ENCODE data around the gene RPH3AL.
"Not testable (repeated sequence)": the region's sequence is repeated elsewhere in the genome, so short reads cannot be mapped to it uniquely, and the experiment has no call there.

RPH3AL gene

DNA sequence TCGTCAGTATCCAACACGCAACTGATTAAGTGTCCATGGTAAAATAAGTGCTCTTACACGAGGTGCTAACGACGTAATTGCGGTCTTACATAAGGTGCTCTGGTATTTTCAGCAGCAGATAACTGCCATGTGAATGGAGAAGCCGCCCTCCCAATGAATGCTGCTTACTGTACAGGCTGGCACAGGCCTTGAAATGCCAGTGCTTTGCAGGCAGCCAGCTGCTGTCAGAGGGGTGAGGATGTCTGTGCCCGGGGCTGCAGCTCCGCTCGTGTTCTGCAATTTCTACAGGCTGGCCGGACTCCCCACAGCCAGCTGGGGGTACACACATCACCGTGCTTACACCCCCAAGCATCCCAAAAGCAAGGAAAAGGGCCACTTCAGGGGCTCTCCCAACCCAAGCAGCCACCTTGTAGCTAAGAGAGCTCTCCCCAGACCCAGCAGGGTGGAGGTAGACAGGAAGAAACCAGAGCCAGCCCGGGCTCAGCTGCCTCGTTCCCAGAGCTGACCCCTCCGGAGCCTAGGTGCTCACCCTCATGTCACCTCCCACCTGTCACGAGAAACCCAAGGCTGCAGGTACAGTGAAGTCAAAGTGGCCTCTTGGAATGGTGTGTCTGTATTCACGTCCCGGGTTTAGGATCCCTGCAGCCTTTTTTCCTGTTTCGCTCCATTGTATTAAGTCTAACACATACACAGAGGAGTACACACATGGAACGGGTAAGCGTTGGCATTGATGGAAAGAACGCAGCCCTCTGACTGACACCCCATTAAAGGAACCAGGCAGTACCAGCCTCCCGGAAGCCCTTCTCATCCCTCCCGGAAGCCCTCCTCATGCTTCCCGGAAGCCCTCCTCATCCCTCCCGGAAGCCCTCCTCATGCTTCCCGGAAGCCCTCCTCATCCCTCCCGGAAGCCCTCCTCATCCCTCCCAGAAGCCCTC lies 27.2 kb upstream of the RPH3AL start:
- no peak for ATAC-seq
- DNase-seq = no peak

DNA sequence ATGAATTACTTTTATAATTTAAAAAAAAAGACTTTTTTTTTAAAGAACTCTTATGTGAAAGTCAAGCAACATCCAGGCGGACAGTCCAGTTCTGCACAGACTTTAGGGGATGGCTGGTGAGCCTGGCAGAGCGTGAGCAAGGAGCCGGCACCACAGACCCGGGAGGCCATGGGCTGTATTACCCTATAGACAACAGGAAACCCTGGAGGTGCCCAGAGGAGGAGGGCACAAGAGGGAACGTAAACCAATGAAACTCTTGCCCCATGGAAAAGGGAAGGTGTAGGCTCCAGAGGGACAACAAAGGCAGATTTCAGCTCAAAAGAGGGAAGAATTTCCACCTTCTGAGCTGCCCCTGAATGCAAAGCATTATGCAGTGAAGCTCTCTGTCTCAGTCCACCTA lies 25.5 kb upstream of the RPH3AL start:
- no peak for ATAC-seq
- DNase-seq = no peak

DNA sequence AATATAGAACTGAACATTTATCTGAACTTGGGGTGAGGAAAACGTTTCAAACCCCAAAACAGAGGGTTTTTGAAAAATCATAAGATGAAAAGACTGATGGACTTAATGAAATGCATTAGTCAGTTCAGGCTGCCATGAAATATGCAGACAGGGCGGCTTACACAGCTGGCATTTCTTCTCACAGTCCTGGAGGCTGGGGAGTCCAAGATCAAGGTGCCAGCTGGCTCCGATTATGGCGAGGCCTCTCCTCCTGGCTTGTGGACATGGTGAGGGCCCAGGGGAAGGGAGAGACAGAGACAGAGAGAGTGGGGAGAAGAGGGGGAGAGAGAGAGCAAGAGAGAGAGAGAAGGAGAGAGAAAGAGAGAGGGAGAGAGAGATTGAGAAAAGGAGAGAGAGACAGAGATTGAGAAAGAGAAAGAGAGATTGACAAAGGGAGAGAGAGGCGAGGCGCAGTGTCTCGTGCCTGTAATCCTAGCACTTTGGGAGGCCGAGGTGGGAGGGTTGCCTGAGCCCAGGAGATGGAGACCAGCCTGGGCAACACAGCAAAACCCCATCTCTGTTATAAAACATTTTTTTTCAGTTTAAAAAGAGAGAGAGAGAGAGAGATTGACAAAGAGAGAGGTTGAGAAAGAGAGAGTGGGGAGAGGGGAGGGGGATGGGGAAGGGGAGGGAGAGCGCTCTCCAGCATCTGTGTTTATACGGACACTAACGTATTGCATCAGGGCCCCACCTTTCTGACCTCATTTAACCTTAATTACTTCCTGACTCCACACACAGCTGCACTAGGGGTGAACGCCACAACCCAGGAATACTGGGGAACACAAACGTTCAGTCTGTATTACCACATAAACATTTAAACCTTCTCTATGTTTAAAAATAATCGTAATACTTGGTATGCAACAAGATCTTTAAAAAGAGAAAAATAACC lies 24.6 kb upstream of the RPH3AL start:
- ATAC-seq (no peak), DNase-seq (no peak)

DNA sequence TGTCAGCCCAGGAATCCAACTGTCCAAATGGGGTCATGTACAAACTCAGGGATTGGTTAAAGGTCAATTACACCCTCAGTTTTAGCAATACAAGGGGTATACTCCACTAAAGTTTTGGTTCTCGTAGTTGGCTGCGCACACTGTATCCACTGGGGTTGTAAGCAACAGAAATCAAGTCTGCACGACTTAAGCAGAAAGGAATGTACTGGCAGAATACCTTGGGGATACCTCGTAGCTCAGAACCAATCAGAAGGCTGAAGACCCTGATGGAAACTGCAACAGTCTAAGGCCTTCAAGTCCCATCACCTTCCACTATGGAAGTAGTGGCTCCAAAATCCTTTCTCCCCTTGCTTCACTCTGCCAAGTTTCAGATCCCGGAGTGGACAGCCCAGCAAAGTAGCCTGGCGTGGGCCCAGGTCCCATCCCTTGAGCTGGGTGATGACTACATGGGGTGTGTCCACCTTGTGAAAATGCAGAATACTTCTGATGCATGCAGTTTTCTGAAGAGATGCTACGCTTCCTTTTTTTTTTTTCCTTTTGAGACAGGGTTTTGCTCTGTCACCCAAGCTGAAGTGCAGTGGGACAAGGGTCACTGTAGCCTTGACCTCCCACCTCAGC lies 21.1 kb upstream of the RPH3AL start:
- no peak for ATAC-seq
- no peak for DNase-seq

DNA sequence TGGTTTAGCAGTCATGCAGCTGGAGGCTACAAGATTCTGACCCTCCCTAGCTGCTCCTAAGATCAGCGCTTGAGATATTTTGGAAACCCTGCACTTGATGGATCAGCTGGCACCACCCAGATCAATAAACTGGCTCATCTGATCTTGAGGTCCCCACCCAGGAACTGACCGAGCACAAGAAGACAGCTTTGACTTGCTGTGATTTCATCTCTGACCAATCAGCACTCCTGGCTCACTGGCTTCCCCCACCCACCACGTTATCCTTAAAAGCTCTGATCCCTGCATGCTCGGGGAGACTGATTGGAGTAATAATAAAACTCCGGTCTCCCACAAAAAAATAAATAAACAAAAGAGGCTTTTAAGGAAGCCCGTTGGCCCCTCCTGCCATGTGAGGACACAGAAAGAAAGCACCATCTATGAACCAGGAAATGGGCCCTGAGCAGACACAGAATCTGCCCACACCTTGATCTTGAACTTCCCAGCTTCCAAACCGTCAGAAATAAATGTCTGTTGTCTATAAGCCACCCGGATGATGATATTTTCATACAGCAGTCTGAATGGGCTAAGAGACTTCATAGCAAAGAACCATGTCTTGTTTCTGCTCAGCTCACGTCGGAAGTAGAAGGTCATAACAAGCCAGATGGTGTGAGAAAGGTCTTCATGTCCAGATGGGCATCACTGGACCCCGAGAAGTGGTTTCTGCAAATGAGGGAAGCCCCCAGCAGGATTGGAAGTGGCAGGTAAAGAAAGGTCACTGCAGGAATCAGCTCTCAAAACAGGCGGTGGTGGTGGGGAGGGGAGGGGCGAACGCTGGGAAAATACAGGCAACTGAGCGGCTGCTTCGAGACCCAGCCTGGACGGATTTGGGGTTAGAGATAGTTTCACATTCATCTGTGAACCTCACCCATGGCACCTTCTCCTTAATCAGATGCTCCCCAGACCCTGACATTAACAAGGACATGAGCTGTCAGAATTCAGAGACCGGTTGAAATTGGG lies 19.8 kb upstream of the RPH3AL start:
- DNase-seq = no peak
- no peak for ATAC-seq

DNA sequence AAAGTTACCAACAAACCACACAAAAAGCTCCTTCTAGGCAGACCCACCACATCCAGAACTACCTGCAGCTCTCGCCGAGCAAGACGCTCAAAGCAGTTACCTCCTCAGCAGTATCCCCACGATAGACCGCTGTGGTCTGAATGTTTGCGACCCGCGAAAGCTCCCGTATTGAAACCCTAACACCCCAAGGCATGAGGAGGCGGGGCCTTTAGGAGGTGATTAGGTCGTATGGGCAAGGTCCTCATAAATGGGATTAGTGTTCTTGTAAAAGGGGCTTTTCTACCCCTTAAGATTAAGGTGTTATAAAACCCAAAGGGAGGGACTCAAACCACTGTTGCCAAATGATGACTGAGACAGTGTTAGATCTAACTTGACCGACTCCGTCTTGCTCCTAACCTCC lies 19.0 kb upstream of the RPH3AL start:
- ATAC-seq = no peak
- DNase-seq = no peak

DNA sequence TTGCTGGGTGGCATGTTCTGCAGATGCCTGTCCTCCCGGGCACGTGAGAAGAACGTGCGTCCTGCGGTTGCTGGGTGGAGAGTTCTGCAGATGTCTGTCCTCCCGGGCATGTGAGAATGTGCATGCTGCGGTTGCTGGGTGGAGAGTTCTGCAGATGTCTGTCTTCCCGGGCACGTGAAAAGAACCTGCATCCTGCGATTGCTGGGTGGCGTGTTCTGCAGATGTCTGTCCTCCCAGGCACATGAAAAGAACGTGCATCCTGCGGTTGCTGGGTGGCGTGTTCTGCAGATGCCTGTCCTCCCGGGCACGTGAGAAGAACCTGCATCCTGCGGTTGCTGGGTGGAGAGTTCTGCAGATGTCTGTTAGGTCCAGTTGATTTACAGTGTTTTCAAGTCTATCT lies 15.0 kb upstream of the RPH3AL start:
- not testable (repeated sequence) for DNase-seq

DNA sequence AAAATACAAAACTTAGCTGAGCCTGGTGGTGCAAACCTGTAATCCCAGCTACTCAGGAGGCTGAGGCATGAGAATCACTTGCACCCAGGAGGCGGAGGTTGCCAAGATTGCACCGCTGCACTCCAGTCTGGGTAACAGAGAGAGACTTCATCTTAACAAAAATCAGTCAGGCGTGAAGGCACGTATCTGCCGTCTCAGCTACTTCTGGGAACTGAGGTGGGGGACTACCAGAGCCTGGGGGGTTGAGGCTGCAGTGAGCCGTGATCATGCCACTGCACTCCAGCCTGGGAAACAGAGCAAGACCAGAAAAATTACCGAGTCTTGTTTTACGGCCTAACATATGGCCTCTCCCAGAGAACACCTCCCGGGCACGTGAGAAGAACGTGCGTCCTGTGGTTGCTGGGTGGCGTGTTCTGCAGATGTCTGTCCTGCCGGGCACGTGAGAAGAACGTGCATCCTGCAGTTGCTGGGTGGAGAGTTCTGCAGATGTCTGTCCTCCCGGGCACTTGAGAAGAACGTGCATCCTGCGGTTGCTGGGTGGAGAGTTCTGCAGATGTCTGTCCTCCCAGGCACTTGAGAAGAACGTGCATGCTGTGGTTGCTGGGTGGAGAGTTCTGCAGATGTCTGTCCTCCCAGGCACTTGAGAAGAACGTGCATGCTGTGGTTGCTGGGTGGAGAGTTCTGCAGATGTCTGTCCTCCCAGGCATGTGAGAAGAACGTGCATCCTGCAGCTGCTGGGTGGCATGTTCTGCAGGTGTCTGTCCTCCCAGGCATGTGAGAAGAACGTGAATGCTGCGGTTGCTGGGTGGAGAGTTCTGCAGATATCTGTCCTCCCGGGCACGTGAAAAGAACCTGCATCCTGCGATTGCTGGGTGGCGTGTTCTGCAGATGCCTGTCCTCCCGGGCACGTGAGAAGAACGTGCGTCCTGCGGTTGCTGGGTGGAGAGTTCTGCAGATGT lies 14.3 kb upstream of the RPH3AL start:
- not testable (repeated sequence) for DNase-seq, ATAC-seq

More for the DNA sequence above, 15.0 kb upstream of the RPH3AL start:
- not testable (repeated sequence) for ATAC-seq

DNA sequence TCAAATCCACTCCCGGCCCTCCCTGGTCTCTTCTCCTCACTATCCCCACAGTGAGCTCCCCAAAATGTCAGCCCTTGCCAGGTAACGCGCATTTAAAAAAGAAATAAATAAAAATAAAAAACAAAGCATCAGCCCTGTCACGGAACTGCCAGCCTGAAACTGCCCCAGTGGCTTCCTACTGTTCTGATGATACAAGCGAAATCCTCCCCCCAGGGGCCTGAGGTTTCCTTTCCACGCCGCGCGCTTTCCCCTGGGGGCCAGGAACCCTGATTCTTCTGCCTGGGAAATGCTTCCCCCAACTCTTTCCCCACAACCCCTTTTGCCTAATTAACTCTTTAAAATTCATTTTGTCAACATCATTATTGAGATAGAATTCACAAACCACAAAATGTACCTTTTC lies 12.2 kb upstream of the RPH3AL start:
- DNase-seq = no peak
- no peak for ATAC-seq

DNA sequence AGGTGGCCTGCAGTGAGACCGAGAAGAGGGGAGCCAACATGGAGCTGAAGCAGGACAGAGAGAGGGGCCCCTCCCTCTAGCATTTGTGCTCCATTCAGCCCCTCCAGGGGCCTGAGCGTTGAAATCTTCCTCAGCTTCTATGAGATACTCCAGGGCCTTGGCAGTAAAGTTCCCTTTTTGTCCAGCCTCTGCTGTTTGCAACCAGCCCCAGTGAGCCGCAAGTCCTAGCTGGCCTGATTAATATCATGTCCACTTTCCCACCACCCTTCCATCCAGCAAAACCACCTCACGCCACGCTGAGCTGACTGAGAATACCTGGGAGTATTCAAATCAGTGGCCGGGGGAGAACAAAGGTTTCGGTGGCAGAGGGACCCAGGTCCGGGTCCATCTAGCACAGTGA lies 11.7 kb upstream of the RPH3AL start:
- no peak for DNase-seq
- no peak for ATAC-seq

DNA sequence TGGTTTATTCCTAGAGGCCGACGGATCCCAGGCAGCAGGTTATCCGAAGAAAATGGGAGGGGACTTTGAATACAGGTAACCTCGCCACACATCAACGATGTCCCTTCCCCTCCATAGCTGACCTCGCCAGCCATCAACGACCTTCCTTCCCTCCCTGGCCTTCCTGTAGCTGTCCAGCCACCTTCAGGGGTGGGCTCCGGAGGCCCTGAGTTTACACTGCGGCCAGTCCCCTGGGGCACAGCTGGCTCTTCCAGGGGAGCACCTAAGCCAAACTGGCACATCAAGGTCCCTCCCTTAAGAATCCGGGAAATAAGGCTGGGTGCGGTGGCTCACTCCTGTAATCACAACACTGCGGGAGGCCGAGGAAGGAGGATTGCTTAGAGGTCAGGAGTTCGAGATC lies 10.1 kb upstream of the RPH3AL start:
- DNase-seq = no peak

DNA sequence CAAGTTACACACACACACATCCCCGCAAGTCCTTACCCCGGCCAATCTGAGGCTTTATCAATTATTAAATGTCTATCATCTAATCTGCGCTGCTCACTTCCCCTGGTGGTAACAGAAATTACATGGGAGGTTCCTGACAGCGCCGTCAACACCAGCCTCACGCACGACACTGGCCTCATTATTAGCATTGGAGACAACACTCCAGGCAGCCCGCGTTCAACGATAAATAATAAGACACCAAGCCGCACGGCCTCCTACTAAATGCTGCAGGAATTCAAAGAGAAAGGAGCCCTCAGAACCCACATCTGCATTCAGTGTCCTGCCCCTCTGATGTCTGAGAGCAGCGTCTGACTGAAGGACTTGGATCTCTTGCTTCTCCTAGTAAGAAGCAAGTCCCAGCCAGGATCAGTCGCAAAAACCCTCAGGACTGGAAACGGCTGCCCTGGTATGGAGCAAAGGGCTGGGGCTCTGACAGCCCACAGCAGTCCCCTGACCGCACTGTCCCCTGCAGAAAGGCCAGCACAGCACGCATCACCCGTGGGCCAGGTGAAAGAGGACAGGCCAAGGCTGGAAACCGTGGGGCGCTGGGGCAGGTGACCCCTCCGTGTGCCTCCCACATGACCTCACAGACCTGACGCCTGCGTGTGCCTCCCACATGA lies 7.6 kb upstream of the RPH3AL start:
- DNase-seq (no peak), ATAC-seq (no peak)

More for the DNA sequence above, 10.1 kb upstream of the RPH3AL start:
- ATAC-seq = no peak

DNA sequence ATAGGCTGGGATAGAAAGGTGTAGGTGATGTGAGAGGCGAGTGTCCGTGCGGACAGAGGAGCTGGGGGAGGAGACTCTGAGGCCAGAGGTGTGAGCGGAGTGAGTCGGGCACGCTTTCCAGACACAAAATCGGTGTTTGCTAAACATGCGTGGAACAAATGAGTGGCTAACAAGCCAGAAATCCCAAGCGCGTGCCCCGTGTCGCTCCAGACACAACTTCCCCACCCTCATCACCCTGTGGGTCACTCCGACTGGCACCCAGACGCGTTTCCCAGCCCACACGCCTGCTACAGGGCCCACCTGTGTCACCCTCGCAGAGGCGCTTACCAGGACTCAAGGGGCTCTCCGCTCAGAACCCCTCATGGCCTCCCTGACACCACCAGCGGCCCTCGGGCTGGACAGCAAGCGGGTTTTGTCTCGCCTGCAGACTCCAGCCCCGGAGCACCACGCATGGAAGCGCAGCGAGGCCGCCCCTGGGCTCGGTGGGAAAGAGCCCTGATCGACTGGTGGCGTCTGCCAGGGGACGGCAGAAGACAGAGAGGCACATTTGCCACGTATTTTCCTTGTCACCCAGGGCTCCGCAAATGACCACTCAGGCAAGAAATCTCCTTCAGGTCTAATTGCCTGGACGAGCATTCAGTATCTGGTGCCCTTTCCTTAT lies 6.0 kb upstream of the RPH3AL start:
- ATAC-seq = no peak
- DNase-seq = no peak

DNA sequence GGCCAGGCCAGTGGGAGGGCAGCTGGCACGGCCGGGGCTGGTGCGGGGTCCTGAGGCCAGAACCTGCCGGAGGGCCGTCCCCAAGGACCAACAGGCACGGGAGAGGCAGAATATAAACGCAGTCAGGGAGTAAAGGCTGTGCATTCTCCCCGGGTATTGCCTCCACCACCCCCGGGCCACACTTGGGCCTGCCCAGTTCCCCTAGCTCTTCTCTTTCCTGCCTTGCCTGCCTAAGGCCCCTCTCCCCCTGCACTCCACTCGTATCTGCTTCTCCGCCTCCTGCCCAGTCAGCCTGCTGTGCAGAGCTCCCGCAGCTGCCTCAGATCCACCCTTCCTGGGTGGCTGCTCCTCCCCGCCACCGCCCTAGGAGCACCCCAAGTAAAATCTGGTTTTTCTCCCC lies 5.0 kb upstream of the RPH3AL start:
- DNase-seq (no peak), ATAC-seq (no peak)

DNA sequence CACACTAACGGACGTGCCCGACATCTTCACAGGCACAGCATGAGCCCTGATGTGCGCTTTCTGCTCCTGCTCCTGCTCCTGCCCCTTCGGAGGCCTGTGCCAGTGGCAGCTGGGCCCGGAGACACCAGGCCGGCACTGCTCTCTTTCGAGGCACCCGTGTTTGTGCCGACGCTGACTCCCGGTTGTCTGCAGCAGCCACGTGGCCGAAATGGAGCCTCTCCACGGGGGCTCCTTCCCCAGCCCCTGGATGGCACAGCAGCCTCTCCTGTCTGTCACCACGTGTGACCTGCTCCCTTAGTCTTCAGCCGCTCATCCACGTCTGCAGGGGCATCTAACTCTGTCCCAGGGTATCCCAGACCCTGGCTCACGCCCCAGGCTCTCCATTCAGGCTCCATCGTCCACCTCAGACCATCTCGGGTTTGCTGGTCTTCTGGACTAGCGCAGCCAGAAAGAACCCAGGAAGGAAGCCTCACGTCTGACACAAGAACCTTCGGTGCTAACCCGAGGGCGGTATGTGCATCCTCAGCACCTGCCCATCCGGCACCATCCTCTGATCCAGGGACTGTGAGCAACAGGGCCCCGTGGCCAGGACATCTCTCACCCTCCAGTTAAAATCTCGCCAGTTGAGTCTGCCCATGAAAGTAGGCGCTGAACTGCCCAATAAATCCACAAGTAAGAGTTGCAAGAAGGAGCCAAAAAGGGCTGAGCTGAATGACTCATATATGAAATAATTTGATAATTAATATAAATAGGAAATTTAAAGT lies 4.2 kb upstream of the RPH3AL start:
- no peak for DNase-seq
- ATAC-seq = no peak

DNA sequence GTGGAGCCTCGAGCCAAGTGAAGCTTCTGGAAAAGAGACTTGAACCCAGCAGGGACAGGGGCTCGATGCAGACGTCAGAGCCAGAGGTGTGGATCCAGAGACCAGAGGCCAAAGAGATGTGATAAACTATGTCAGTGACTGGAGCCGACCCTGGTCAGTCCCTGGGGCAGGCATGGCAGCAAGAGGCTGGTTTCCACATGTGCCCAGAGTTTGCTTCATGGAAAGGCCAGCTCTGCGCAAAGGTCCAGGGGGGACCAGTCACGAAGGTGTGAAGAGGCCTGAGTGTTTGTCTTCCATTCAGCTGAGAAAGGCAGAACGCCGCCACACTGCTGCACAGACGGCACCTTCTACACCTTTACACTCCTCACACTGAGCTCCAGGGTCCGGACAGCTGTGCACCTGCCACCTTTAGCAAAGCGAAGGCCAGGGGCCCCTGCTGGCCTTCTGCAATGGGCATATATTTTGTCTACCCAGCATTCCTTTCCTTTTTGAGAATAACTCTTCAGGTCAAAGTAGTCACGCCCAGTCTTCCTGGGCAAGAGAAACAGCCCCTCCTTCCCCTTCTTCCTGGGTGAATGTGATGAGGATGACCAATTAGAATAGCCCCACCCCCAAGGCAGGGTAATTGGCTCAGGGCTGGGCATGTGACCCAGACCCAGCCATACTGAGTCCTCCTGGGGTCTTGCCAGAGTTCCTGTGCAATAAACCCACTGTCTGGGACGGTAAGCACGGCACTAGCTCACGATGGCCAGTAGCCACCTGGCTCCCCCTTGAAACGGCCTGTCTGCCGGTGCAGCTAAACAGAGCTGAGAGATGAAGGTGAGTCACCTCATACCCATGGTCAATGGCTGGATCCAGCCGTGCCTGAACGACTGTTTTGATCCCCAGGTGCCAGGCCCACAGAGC lies 2.3 kb upstream of the RPH3AL start:
- DNase-seq (no peak), ATAC-seq (no peak)

DNA sequence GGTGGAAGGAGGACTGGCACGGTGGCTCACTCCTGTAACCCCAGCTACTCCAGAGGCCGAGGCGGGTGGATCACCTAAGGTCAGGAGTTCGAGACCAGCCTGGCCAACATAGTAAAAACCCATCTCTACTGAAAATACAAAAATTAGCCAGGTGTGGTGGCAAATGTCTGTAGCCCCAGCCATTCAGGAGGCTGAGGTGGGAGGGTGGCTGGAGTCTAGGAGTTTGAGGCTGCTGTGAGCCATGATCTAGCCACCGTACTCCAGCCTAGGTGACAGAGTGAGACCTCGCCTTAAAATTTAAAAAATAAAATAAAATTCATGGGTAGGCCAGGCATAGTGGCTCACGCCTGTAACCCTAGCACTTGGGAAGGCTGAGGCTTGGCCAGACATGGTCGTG lies 1.2 kb upstream of the RPH3AL start:
- ATAC-seq = no peak
- DNase-seq = no peak
